ENCODE measurements around the gene MAN1C1. TPM values are rescaled to one million over a fixed set of nuclear protein-coding genes. Genes with fewer than 3 reads are reported as not detected.
A peak's percentile ranks its signal among the peaks of the same experiment; 100 is the strongest.

MAN1C1 gene
- total and polyA plus RNA-seq, 7 donors = 1.8 to 6.7 (median 2.0) TPM

- Histone ChIP-seq H3K4me1 (peaks cover 31% of the 10 kb centered on the region), H3K27ac (peak overlapping the region; percentile 92), H3K27me3 (ENCODE audit: insufficient read depth in 3 of 3, low read length in 2 of 3) (no peaks in the 10 kb centered on the region), H3K9me3 (no peaks in the 10 kb centered on the region), H3K36me3 (ENCODE audit: insufficient read depth in 1 of 2, low read depth in 1 of 2) (peaks cover 3 to 21% of the 10 kb centered on the region in 2 donors), H3K4me3 (peak overlapping the region; percentile 73)
- intact Hi-C loops (cut with DNase I) = loop anchor here in 1 of 2 donors (10.0 kb wide), 1 partner anchor 173 kb away; the partner anchor contains the start of gene PAFAH2
- peak in 3 of 4 donors; percentile 13 to 32 (median 25) for ATAC-seq
- WGBS, 3 donors = 24 to 50% (median 32%) methylated on average over 5 of the region's 5 CpGs
- TF ChIP-seq CTCF (IDR thresholded peaks at IDR 0.05) = no peak
- peak; percentile 44 to 69 for DNase-seq
These were observed 205.1 kb downstream of the MAN1C1 start for GRCh38 chr1:25821630-25822091.

GRCh38 chr1:25825605-25826004 is 209.0 kb downstream of the MAN1C1 start:
- intact Hi-C loops (cut with DNase I) = loop anchor here in 1 of 2 donors (10.0 kb wide), 1 partner anchor 169 kb away; the partner anchor contains the start of gene PAFAH2
- Histone ChIP-seq H3K27me3 (ENCODE audit: insufficient read depth in 3 of 3, low read length in 2 of 3) (no peaks in the 10 kb centered on the region), H3K9me3 (no peaks in the 10 kb centered on the region), H3K27ac (peak overlapping the region; percentile 19), H3K36me3 (ENCODE audit: insufficient read depth in 1 of 2, low read depth in 1 of 2) (peaks cover 14 to 61% of the 10 kb centered on the region in 2 donors), H3K4me3 (no peak overlapping the region), H3K4me1 (peaks cover 20% of the 10 kb centered on the region)
- 85 to 92% (median 92%) methylated on average over 2 of the region's 2 CpGs for WGBS, 3 donors
- TF ChIP-seq CTCF (IDR thresholded peaks at IDR 0.05) = no peak
- DNase-seq (no peak), ATAC-seq (peak in 3 of 4 donors; percentile 35 to 41 (median 37))

- intact Hi-C loops (cut with DNase I) = loop anchor here in 1 of 2 donors (10.0 kb wide), 1 partner anchor 168 kb away; the partner anchor contains the start of gene PAFAH2
- H3K4me1 ChIP-seq = peaks cover 11% of the 10 kb centered on the region
- H3K27me3 ChIP-seq (ENCODE audit: insufficient read depth in 3 of 3, low read length in 2 of 3) = no peaks in the 10 kb centered on the region
- ATAC-seq (no peak), DNase-seq (no peak)
- no peaks in the 10 kb centered on the region for H3K9me3 ChIP-seq
- 93 to 96% (median 93%) methylated on average over 10 of the region's 10 CpGs for WGBS, 3 donors
- peaks cover 19 to 70% of the 10 kb centered on the region in 2 donors for H3K36me3 ChIP-seq (ENCODE audit: insufficient read depth in 1 of 2, low read depth in 1 of 2)
- H3K4me3 ChIP-seq = no peak overlapping the region
- no peak for TF ChIP-seq CTCF (IDR thresholded peaks at IDR 0.05)
- H3K27ac ChIP-seq = no peak overlapping the region
These were observed 210.0 kb downstream of the MAN1C1 start for GRCh38 chr1:25826571-25826970.

GRCh38 chr1:25828491-25828890 is 211.9 kb downstream of the MAN1C1 start:
- DNase-seq (no peak), ATAC-seq (no peak)
- no peak overlapping the region for H3K4me3 ChIP-seq
- H3K4me1 ChIP-seq = no peaks in the 10 kb centered on the region
- H3K9me3 ChIP-seq = no peaks in the 10 kb centered on the region
- H3K36me3 ChIP-seq (ENCODE audit: insufficient read depth in 1 of 2, low read depth in 1 of 2) = peaks cover 26 to 84% of the 10 kb centered on the region in 2 donors
- H3K27me3 ChIP-seq (ENCODE audit: insufficient read depth in 3 of 3, low read length in 2 of 3) = no peaks in the 10 kb centered on the region
- no peak overlapping the region for H3K27ac ChIP-seq
- no peak for TF ChIP-seq CTCF (IDR thresholded peaks at IDR 0.05)
- intact Hi-C loops (cut with DNase I) = loop anchor here in 1 of 2 donors (10.0 kb wide), 1 partner anchor 166 kb away; the partner anchor contains the start of gene PAFAH2
- 61 to 67% (median 64%) methylated on average over 3 of the region's 3 CpGs for WGBS, 3 donors

Data from psoas muscle (tissue), 8 donors.